Measurements from ENCODE around the gene IRAK1.

Gene IRAK1
- 88.9 to 117 reads per million in 2 donors for total RNA-seq

DNA sequence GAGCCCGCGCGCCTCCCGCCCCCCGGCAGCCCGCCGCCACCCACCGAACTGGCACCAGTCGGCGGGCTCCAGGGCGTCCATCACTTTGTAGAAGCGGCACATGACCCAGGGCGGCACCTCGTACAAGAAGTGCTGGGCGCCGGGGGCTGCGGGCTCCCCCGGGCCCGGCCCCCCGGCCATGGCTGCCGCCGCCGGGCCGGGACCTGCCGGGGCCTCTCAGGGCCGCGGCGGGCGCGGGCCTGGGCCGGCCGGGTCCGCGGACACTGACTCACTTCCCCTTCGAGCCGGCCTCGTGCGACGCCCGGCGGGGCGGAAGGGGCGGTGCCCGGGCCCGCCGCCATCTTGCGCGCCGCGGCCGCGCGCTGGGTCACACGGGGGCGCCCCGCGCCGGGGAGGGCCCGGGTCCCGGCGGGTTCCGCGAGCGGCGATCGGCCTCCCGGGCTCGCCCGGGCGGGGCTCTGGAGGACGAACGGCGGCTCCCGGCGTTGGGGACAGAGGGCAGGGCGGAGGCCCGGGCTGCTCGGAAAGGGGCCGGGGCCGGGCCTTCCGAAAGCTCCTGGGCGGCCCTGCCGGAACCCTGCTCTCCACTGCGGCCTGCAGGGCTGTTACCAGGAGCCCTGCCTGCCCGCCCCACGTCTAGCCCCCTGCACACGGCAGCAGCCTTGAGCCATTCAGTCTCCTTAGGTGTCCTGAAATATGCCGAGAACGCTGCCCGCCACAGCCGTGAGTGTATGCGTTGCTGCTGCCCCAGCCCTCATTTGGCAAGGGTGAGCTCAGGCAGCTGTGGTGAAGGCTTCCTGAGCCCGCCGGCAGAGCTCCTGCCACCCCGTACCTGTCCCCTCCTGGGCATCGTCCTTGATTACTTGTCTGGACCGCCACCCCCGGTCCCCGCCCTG lies at the start of gene IRAK1:
Gene IRAK1 (minus strand): TSS at position 270 of the 896 bp plus-strand sequence. CDS start 90 bp downstream, at position 180.
- DNase-seq, result peak; percentile 37

- no peak for DNase-seq
Measured at GRCh38 chrX:154068560-154068959, 48.9 kb upstream of the IRAK1 start.

GRCh38 chrX:154064637-154065435 lies 45.1 kb upstream of the IRAK1 start:
- DNase-seq, result no peak

- no peak for DNase-seq
Measured at GRCh38 chrX:154063234-154063633, 43.5 kb upstream of the IRAK1 start.

- DNase-seq, result no peak
Measured at GRCh38 chrX:154061801-154062200, 42.1 kb upstream of the IRAK1 start.

DNA sequence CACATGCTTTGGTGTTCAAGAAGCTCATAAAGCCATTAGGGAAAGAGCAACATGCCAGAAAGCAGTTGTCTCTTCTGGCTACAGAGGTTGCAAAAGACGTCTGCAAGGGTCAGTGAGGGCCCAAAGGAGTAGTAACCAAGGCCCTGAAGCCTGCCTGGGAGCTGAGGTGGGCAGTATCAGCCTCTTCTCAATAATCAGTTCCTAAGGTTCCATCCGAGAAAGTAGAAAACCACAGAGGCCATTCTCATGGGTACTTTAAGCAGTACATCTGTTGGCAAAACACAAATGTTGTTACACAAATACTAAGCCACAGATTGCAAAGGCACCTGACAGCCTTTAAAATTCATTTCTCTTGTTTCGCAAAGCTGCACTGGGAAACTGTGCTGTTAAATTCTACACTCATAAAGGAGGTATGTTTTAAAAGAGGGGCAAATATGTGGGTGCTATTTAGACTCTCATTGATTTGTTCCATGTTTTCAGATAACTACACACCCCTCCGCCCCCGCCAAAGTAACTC lies 40.1 kb upstream of the IRAK1 start:
- DNase-seq, result no peak

GRCh38 chrX:154059231-154059630 lies 39.5 kb upstream of the IRAK1 start:
- DNase-seq, result no peak

DNA sequence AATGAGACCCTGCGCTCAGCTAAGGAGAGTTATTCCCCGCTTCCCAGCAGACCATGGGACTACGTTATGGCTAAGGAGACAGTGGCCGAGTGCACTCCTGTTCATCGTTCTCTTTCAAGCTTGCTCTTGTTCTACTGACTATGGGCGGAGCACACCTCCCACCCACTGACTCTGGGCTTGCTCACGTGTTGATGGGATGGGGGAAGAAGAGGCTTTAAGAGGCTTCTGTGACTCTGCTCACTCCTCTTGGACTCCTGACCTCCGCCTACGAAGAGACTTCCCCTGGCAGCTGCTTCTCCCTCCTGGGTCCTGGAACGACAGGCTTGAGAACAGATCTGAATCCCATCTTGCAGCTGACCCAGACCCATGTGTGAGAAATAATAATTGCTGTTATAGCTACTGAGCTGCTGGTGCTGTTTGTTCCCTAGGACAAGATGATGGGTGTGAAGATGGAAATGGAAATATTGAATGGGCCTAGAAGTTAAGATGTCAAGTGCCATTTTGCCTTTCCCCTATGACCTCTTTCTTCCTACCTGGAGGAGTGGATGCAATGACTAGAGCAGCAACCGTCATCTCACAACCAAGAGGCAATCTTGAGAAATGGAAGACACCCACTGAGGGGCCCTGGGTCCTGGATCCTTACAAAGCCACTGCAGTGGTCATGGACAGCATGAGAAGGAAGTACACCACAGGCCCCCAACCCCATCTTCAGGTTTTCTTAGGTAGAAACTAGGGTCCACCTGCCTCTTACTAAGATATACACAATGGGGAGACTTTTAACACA lies 38.7 kb upstream of the IRAK1 start:
- no peak for DNase-seq

GRCh38 chrX:154057791-154058190 lies 38.1 kb upstream of the IRAK1 start:
- DNase-seq, result no peak

DNA sequence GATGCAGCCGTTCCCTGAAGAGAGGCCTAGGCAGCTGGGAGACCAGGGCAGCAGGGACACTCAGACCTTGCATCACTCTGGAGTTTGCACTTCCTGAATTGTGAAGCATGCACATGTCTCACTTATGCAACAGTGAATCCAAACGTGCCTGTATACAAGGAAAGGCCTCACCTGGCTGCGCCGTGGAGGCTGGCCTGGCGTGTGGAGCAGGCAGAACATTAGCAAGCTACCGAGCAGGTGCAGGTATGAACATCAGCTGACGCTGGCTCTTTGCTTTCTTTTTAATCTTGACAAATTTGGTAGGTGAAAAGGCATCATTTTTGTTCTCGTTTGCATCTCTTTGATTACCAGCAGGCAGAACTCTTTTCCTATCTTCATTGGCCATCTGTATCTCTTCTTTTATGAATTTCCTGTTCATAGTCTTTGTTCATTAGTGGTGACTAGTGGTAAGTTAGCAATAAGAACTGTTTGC lies 37.1 kb upstream of the IRAK1 start:
- DNase-seq, result no peak

- DNase-seq, result no peak
Measured at GRCh38 chrX:154051201-154051810, 31.6 kb upstream of the IRAK1 start.

DNA sequence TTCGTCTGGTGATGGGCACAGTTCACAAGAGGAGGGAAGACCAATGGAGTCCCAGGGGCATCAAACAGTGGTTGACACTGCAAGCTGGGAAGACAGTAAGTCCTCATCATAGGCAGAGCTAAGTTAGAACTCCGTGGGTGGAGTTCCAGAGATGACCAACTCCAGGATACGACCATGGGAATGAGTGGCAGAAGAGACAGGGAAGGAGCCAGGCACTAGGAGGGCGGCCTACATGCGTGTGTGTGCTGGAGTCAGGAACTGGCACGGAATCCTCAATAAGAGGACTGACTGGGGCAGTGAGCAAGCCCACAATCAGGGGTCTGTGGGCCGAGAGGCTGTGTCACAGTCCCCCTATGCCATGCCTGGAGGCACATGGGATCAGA lies 30.4 kb upstream of the IRAK1 start:
- DNase-seq, result no peak

GRCh38 chrX:154049209-154050112 lies 29.8 kb upstream of the IRAK1 start:
- DNase-seq, result no peak

- DNase-seq, result no peak
Measured at GRCh38 chrX:154048398-154048797, 28.7 kb upstream of the IRAK1 start.

GRCh38 chrX:154046940-154047610 lies 27.4 kb upstream of the IRAK1 start:
- DNase-seq, result no peak

DNA sequence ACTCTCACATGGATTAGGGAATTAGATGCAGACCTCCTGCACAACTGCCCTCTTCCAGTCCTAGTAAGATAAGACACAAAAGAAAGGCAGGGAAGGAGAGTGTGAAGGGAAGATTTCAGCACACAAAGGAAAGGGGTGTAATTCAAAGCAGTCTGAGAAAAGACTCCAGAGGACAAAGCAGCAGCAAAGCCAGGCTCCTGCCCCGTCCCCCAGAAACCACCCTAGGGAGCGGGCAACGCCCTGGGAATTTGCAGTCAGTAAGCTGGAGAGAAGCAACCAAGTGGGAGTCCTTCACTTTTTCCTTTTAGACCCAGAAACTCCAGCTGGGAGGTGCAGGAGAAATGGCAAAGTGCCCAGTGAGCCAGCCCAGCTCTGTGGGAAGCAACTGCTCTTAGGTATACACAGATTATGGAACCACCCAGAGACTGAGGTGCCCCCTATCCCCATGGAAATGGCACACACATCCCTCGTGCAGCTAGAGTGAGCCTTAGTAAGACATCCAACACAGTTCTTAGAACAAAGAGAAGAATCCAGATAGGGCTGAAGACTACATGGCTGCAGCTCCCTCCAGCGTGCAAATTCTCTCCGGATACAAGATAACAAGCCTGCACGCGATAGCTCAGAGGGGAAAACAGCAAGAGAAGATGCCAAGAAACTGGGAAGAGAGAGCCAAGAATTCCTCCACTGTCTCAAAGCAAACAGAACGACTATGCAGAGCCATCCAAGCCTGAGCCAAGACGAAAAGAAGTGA lies 26.5 kb upstream of the IRAK1 start:
- no peak for DNase-seq

- no peak for DNase-seq
Measured at GRCh38 chrX:154044091-154044490, 24.4 kb upstream of the IRAK1 start.

DNA sequence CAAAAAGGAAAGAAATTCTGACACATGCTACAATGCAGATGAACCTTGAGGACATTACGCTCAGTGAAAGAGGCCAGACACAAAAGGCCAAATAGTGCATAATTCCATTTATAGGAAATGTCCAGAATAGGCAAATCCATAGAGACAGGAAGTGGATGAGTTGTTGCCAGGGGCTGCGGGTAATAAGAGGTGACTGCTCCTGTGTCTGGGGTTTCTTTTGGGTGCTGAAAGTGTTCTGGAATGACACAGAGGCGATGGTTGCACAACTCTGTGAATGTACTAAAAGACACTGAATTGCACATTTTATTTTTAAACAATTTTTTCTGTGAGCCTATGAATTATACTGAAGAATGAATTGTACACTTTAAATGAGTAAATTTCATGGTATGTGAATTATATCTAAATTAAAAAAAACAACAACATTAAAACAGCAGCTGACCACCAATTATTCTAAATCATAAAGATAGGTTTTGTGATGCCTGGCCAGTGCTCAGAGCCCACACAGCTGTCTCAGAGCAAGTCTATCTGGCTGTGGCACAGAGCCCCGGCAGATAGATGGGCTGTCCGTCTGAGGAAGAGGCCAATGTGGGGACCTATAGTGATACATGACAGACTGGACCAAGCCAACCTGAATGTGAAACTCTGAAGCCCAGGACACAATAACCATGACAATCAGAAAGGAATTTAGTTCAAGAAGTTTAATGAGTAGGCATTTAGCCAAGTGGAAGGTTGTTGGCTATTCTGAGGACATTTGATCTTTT lies 23.5 kb upstream of the IRAK1 start:
- no peak for DNase-seq

GRCh38 chrX:154040863-154041262 lies 21.2 kb upstream of the IRAK1 start:
- DNase-seq, result no peak

All from activated gamma-delta T cell (primary cell).